GM12875 (cell line): ENCODE measurements around the gene PHF2.

Experiments used
- H3K4me3 ChIP-seq: one replicate; pipeline ENCODE4 v1.5.1; 2011; ENCODE audit warnings: low read depth, low read length, control low read depth
- CTCF ChIP-seq: IDR thresholded peaks from 2 replicates; pipeline ENCODE4 v1.5.1; 2011; ENCODE audit warnings: low read depth, mild to moderate bottlenecking, control low read depth, inconsistent platforms, low read length, moderate library complexity, borderline replicate concordance; ENCODE audit not compliant: insufficient read depth

Gene PHF2

GRCh38 chr9:93709600-93710369 is 133.4 kb downstream of the PHF2 start:
- H3K4me3 ChIP-seq, result no peak overlapping the region
- no peak for TF ChIP-seq CTCF

GRCh38 chr9:93710370-93710723 is 134.0 kb downstream of the PHF2 start:
- no peak overlapping the region for H3K4me3 ChIP-seq
- TF ChIP-seq CTCF, result no peak

GRCh38 chr9:93711002-93711401 is 134.6 kb downstream of the PHF2 start:
- TF ChIP-seq CTCF, result no peak
- no peak overlapping the region for H3K4me3 ChIP-seq

DNA sequence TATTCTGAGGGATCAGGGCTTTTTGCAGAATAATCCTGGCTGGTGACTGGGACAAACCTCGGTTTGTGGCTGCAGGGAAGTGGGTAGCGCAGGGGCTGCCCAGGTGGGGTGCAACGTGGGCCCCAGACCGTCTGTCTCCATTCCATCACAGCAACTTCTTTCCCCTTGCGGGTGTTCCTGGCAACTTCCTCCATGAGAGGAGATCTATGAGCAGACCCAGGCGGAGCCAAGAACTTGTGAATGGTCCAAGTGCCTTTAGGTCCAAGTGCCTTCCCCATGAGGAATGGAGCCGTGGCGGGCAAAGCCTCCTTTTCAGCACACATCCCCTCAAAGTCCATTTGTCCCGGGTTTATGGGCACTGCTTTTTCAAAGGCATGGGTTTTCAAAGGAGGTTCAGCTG is 136.5 kb downstream of the PHF2 start:
- TF ChIP-seq CTCF, result no peak
- no peak overlapping the region for H3K4me3 ChIP-seq

DNA sequence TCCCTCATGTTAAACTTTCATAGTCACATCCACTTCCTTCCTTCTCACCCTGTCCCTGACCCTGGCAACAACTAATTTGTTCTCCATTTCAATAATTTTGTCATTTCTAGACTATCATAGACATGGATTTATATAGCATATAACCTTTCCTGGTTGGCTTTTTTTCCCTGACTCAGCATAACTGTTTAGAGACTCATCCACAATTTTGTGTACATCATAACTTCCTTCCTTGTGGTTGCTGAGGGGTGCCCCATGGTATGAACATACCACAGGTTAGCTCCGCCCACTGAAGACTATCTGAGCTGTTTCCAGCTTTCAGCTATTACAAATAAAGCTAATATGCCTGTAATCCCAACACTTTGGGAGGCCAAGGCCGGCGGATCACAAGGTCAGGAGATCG is 137.3 kb downstream of the PHF2 start:
- no peak overlapping the region for H3K4me3 ChIP-seq
- TF ChIP-seq CTCF, result no peak

GRCh38 chr9:93721417-93721965 is 145.1 kb downstream of the PHF2 start:
- TF ChIP-seq CTCF, result no peak
- no peak overlapping the region for H3K4me3 ChIP-seq

DNA sequence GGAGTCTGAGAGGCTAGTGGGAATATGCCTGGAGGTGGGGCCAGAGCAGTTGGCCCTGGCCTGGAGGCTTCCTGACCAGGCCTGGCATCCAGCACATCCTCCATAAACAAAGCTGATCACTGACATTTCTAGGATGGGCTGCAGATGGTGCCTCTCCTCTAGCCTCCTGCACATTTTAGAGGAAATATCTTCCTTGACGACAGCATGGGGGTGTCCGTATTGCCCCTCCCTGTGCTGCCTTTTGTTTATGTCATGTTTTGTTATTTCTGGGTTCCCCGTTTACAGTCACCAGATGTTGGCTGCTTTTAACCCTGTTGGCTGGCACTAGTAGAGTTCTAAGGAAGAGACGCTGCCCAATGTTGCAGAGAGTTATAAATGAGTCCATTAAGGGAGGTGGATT is 148.5 kb downstream of the PHF2 start:
- TF ChIP-seq CTCF, result no peak
- no peak overlapping the region for H3K4me3 ChIP-seq
